HG03066 (cell line): ENCODE data around the gene SETD9.

Experiments used
- ATAC-seq: cut with Tn5 transposase; IDR thresholded peaks from one replicate; pipeline ENCODE4 v1.9.1; 2021; ENCODE audit warnings: low read depth; ENCODE audit not compliant: unreplicated experiment

SETD9 gene

GRCh38 chr5:56934325-56934724 is 24.9 kb downstream of the SETD9 start:
- ATAC-seq: no peak

GRCh38 chr5:56938858-56939257 is 29.5 kb downstream of the SETD9 start:
- ATAC-seq: no peak

GRCh38 chr5:56941981-56942380 is 32.6 kb downstream of the SETD9 start:
- no peak for ATAC-seq

GRCh38 chr5:56947052-56947451 is 37.7 kb downstream of the SETD9 start:
- ATAC-seq: no peak

- ATAC-seq: peak; percentile 46
These were observed 41.3 kb downstream of the SETD9 start for GRCh38 chr5:56950626-56951125.

- ATAC-seq: peak; percentile 33
These were observed 41.9 kb downstream of the SETD9 start for GRCh38 chr5:56951126-56951945.

- peak; percentile 92 for ATAC-seq
These were observed 42.7 kb downstream of the SETD9 start, which contains the start of gene MIER3 for GRCh38 chr5:56951946-56952691. Gene MIER3 (minus strand): TSS chr5:56952123. CDS start chr5:56952102, 21 bp downstream.

GRCh38 chr5:56954262-56954661 is 44.9 kb downstream of the SETD9 start:
- no peak for ATAC-seq

GRCh38 chr5:56958595-56958994 is 49.2 kb downstream of the SETD9 start:
- no peak for ATAC-seq

GRCh38 chr5:56959326-56959725 is 49.9 kb downstream of the SETD9 start:
- ATAC-seq: no peak

- no peak for ATAC-seq
These were observed 52.4 kb downstream of the SETD9 start for GRCh38 chr5:56961746-56962145.

GRCh38 chr5:56962286-56962685 is 52.9 kb downstream of the SETD9 start:
- no peak for ATAC-seq

- ATAC-seq: no peak
These were observed 53.9 kb downstream of the SETD9 start for GRCh38 chr5:56963246-56963645.

- no peak for ATAC-seq
These were observed 54.8 kb downstream of the SETD9 start for GRCh38 chr5:56964173-56964572.
